Spleen (tissue), 7 donors: ENCODE results near the gene ATG14.

Experiments used
- CTCF ChIP-seq, 11 experiments: fragments of 200-600 bp in 7 of 11; fragments of 450-650 bp in 4 of 11; sonication (generic) in 4 of 11; IDR thresholded peaks in 8 of 11; conservative IDR thresholded peaks in 3 of 11; 1 replicate in 7 of 11; 2 replicates in 4 of 11; pipeline versions ENCODE4 v1.4.0 to v1.8.0; 2016 to 2021; ENCODE audit warnings: antibody characterized with exemption in 11 of 11, inconsistent platforms in 4 of 11, mild to moderate bottlenecking in 1 of 11
- POLR2A ChIP-seq, 3 donors: fragments of 450-650 bp; IDR thresholded peaks; one replicate each; pipeline ENCODE4 v1.5.1; 2017; ENCODE audit warnings: antibody characterized with exemption in 3 of 3, mild to moderate bottlenecking in 1 of 3
- donor health status: DM: no; HTN: no; CAD: no; lungs with moderate emphysema.
- donor health status: DM: no; HTN: no; CAD: no.
- donor health status: DM: no; HTN: no; CAD: no.

GRCh38 chr14:55436519-55436918 lies 24.9 kb upstream of the ATG14 start:
- TF ChIP-seq CTCF (IDR thresholded peaks at IDR 0.05 in 8 of 11, conservative IDR thresholded peaks at IDR 0.05 in 3 of 11) (no peak), POLR2A (IDR thresholded peaks at IDR 0.05) (no peak)
